Astrocyte of the cerebellum (primary cell): ENCODE results near the gene AFTPH.

ENCODE experiments used
- DNase-seq: peaks from one replicate; pipeline ENCODE4 v3.0.0-alpha.2; 2011; ENCODE audit warnings: low read depth
- H3K4me3 ChIP-seq: 2 replicates; pipeline ENCODE4 v1.5.1; 2011; ENCODE audit warnings: mild to moderate bottlenecking, low read depth, low read length, moderate library complexity
- CTCF ChIP-seq: IDR thresholded peaks from 2 replicates; pipeline ENCODE4 v1.5.1; 2012; ENCODE audit warnings: low read length, low read depth, moderate library complexity, mild to moderate bottlenecking; ENCODE audit errors: missing control alignments
- in situ Hi-C: cut with HindIII; loops from 2 replicates; pipeline ENCODE4 v1.10.0; 2017; ENCODE audit warnings: low sequenced_read_pairs

The AFTPH gene

GRCh38 chr2:64626963-64627760, 103.0 kb downstream of the AFTPH start:
- TF ChIP-seq CTCF: no peak
- H3K4me3 ChIP-seq: no peak overlapping the region
- no peak for DNase-seq
- in situ Hi-C loops: no loop called here

- in situ Hi-C loops: no loop called here
- TF ChIP-seq CTCF: no peak
- DNase-seq: no peak
- H3K4me3 ChIP-seq: no peak overlapping the region
Measured at GRCh38 chr2:64627860-64628841, 104.0 kb downstream of the AFTPH start.

GRCh38 chr2:64629329-64629781, 105.2 kb downstream of the AFTPH start:
- in situ Hi-C loops: no loop called here
- no peak for TF ChIP-seq CTCF
- no peak for DNase-seq
- no peak overlapping the region for H3K4me3 ChIP-seq

GRCh38 chr2:64629875-64630274, 105.7 kb downstream of the AFTPH start:
- no peak overlapping the region for H3K4me3 ChIP-seq
- TF ChIP-seq CTCF: no peak
- no peak for DNase-seq
- in situ Hi-C loops: no loop called here

GRCh38 chr2:64630752-64631151, 106.6 kb downstream of the AFTPH start:
- no peak overlapping the region for H3K4me3 ChIP-seq
- TF ChIP-seq CTCF: no peak
- no peak for DNase-seq
- in situ Hi-C loops: no loop called here

- no peak for DNase-seq
- TF ChIP-seq CTCF: no peak
- no peak overlapping the region for H3K4me3 ChIP-seq
- in situ Hi-C loops: no loop called here
Measured at GRCh38 chr2:64631771-64632170, 107.6 kb downstream of the AFTPH start.
